GM18951 (cell line): ENCODE results near the gene TIMM17A.

Source experiments
- POLR2A ChIP-seq: IDR thresholded peaks from 4 replicates; pipeline ENCODE4 v1.6.1; 2011; ENCODE audit warnings: mild to moderate bottlenecking; ENCODE audit not compliant: insufficient read length, insufficient read depth; ENCODE audit errors: extremely low read depth
- in situ Hi-C: fragments of 300-500 bp; cut with MboI; formaldehyde crosslinking; loops from one replicate; pipeline ENCODE4 v1.12.0; 2022; ENCODE audit warnings: low sequenced_read_pairs, mixed read lengths, inconsistent platforms; ENCODE audit not compliant: unreplicated experiment

TIMM17A gene

DNA sequence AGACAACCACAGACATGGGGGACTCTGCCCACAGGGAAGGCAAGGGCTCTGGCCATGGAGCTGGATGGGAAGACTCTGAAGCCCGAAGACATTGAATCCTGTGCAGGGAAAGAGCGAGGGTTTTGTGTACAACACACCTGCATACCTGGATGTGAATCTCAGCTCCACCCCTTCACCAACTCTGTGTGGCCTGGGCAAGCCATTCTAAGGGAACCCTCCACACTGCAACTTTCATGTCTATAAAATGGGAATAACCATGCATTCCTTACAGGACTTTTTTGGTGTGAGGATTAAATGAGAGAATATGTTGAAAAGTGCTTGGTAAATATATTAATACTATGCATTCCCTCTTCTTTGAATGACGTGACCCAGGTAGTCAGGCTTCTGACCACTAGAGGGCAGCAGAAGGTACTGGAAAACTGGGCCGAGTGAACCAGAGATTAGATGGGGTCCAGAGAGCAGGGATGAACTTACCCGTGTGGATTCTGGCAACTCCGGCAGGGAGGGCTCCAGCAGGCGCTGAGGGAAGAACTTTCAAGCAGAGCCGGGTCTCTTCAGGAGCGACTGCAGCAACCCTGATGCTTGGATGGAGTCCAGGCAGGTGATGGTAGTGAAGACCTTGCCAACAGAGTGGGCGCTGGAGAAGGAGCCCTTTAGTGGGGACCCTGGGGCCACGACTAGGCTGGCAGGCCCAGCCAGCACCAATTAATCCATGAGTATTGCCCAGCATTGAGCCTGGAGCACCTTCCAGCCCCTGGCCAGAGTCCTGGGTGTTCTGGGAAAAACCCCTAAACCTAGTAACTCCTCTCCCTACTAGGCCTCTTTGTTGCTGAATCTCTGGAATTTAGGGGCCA, 54.2 kb downstream of the TIMM17A start:
- TF ChIP-seq POLR2A, result no peak
- in situ Hi-C loops, result loop anchor here (5.0 kb wide), 1 partner anchor 108 kb away; no protein-coding TSS in a partner anchor

DNA sequence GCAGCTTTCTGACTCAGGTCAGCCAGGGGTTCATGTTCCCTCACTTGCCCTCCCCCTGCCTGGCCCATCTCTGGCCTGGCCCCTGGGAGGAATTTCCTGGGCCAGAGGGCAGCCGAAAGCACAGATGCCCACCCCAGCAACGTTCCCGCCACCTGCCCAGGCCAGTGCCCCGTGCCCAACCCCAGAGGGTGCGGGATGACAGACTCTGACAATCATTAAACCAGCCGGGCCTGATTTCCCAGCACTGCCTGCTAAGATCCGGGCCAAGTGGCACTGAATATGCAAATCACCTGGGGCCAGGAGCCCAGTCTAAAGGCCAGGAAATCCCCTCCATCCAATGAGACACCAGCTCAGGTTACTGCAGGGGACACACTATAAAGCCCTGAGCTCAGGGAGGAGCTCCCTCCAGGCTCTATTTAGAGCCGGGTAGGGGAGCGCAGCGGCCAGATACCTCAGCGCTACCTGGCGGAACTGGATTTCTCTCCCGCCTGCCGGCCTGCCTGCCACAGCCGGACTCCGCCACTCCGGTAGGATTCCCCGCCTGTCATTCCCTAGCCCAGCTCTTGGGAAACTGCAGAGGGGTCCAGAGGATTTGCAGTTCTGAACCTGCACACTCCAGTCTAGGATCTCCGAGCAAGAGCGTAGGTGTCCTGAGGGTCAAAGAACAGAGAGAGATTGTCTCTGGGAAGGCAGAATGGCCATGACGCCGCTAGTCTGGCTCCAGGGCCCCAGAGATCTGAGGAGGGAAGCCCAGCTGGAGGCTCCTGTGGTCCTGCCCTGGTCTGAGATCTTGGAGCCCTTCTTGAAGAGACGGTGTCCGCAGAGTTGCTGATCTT, 55.1 kb downstream of the TIMM17A start, which contains the start of gene ELF3:
Gene ELF3 (plus strand): TSS at position 408 of the 836 bp plus-strand sequence. CDS start 550 bp downstream, outside the sequence.
- TF ChIP-seq POLR2A, result peak; percentile 80

DNA sequence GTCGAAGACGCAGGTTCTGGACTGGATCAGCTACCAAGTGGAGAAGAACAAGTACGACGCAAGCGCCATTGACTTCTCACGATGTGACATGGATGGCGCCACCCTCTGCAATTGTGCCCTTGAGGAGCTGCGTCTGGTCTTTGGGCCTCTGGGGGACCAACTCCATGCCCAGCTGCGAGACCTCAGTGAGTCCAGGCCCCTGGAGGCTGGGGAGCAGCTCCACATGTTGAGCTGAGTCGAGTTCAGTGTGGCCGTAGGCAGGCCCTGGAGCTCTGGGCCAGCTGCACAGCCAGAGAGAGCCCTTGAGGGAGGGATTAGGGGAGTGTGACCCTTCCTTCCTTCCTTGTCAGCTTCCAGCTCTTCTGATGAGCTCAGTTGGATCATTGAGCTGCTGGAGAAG, 56.7 kb downstream of the TIMM17A start:
- no peak for TF ChIP-seq POLR2A
- in situ Hi-C loops, result no loop called here

More for the DNA sequence above, 55.1 kb downstream of the TIMM17A start, which contains the start of gene ELF3:
- in situ Hi-C loops, result no loop called here

DNA sequence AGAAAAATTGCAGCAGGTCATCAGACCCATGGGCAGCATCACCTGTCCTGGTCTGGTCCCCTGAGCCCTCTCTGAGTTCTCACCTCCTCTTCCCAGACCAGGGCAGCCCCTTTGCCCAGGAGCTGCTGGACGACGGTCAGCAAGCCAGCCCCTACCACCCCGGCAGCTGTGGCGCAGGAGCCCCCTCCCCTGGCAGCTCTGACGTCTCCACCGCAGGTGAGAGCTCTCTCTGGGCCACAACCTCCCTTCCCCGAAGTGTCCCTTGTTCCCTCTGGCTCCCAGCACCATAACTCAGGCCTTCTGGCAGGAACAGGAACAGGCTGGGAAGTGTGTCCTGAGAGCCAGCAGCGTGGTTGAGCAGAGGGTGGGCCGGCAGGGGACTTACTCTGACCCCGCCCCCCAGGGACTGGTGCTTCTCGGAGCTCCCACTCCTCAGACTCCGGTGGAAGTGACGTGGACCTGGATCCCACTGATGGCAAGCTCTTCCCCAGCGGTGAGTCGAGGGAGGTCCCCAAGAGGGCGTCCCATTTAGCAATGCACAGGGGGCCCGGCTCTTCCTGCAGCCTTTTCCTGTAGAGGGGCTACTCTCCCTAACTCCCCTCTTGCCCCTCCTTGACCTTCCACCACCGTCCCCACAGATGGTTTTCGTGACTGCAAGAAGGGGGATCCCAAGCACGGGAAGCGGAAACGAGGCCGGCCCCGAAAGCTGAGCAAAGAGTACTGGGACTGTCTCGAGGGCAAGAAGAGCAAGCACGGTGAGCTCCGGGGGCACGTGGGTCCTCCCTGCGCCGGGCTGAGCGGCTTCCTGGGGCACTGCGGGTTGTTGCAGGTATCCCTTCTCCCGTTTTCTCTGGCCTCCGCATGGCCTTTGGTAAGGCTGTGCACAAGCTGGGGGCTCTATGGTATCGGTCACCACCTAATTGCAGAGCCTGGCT, 57.5 kb downstream of the TIMM17A start:
- in situ Hi-C loops, result no loop called here

DNA sequence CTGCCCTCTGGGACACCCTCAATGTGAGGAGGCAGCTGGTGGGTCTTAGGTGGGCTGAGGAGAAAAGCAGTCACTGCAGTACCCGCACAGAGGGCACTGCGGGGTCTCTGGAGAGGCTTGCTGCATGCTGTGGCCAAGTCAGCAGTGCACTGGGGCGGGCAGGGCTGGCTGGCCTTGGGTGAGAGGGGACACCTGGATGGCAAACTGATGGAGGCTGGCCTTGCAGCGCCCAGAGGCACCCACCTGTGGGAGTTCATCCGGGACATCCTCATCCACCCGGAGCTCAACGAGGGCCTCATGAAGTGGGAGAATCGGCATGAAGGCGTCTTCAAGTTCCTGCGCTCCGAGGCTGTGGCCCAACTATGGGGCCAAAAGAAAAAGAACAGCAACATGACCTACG, 58.3 kb downstream of the TIMM17A start:
- no peak for TF ChIP-seq POLR2A
- in situ Hi-C loops, result no loop called here

More for the DNA sequence above, 57.5 kb downstream of the TIMM17A start:
- no peak for TF ChIP-seq POLR2A

DNA sequence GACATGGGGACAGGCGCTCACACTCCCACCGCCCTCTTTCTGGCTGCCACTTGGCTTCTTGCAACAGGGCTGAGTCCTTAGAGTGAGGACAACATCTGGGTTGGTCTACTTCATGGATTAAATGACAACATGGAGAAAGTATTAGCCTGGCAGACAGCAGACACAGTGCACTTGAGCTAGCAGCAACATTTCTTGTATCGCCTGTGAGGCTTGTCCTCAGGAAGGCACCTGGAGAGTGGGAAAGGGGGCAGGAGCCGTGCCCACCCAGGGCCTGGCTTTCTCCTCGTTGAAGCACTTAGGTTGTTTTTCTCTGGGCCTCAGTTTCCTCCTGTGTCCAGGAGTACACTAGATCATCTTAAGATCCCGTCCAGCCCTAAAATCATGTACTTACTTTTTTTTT, 58.8 kb downstream of the TIMM17A start:
- in situ Hi-C loops, result no loop called here
- TF ChIP-seq POLR2A, result no peak

DNA sequence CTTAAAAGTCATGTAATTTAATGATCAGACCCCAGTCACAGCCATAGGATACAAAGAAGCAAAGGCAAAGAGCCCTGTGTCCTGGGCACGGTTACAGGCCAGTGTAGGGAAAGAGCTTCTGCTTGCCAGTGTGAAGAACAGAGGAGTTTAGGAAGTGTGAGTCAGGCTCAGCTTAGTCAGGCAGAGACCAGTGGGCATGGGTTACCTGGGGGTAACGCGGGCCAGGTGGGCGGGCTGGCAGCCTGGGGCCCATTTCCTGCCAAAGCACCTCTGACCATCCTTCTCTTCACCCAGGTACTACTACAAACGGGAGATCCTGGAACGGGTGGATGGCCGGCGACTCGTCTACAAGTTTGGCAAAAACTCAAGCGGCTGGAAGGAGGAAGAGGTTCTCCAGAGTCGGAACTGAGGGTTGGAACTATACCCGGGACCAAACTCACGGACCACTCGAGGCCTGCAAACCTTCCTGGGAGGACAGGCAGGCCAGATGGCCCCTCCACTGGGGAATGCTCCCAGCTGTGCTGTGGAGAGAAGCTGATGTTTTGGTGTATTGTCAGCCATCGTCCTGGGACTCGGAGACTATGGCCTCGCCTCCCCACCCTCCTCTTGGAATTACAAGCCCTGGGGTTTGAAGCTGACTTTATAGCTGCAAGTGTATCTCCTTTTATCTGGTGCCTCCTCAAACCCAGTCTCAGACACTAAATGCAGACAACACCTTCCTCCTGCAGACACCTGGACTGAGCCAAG, 59.8 kb downstream of the TIMM17A start:
- in situ Hi-C loops, result no loop called here
- TF ChIP-seq POLR2A, result no peak

DNA sequence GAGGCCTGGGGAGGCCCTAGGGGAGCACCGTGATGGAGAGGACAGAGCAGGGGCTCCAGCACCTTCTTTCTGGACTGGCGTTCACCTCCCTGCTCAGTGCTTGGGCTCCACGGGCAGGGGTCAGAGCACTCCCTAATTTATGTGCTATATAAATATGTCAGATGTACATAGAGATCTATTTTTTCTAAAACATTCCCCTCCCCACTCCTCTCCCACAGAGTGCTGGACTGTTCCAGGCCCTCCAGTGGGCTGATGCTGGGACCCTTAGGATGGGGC, 60.3 kb downstream of the TIMM17A start:
- no peak for TF ChIP-seq POLR2A
- in situ Hi-C loops, result no loop called here

DNA sequence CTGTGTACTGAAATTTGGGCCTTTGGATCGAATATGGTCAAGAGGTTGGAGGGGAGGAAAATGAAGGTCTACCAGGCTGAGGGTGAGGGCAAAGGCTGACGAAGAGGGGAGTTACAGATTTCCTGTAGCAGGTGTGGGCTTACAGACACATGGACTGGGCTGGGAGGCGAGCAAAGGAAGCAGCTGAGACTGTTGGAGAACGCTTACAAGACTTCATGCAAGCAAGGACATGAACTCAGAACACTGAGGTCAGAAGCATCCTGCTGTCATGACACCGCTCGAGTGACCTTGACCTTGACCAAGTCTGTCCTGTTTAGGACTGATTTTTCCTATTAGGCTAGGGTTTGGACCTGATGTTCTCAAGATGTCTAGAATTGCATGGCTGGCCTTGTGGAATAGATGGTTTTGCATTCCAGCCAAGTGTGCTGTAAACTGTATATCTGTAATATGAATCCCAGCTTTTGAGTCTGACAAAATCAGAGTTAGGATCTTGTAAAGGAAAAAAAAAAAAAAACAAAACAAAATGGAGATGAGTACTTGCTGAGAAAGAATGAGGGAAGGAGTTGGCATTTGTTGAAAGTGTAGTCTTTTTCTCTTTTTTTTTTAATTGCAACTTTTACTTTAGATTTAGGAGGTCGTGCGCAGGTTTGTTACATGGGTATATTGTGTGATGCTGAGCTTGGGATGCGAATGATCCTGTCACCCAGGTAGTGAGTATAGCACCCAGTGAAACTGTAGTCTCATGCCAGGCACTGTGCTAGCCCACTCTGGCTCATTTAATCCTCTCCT, 60.9 kb downstream of the TIMM17A start:
- TF ChIP-seq POLR2A, result no peak
- in situ Hi-C loops, result no loop called here

DNA sequence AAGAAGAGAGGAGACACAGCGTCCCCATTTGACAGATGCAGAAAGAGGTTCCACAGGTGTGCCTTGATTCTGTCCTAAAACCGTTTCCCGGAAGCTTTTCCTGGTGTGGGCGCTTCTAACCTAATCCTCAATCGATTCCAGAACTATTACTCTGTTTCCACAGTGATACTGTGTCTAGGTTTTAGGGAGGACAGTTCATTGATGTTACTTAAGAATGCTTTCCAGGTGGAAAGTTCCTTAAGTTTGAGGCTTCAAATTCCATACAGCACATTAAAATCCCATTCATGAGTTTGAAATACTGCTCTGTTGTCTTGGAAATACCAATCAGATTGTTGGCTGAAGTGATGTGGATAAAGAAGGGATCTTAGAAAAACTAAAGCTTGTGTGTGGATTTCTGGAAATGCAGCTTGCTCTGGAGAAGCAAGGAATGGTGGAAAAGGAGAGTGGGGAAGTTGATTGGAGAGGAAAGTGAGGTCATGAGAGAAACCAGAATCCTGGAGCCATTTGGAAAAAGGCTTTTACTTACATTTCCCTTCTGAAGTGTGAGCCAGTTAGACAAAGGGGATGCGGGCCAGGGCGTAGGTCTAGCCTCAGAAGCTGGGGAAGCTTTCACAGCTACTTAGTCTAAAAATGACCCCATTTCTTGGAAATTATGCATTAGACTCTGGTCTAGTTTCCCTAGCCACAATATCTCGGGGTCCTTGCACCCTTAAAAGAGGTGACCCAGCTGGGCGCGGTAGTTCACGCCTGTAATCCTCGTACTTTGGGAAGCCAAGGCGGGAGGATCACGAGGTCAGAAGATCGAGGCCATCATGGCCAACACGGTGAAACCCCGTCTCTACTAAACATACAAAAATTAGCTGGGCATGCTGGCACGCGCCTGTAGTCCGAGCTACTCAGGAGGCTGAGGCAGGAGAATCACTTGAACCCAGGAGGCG, 61.8 kb downstream of the TIMM17A start:
- in situ Hi-C loops, result no loop called here
- TF ChIP-seq POLR2A, result no peak
